GM19452 (cell line): Measurements from ENCODE around the gene KCNK13.
"Not testable (repeated sequence)": the region's sequence is repeated elsewhere in the genome, so short reads cannot be mapped to it uniquely, and the experiment has no call there.

Source experiments
- ATAC-seq: cut with Tn5 transposase; IDR thresholded peaks from one replicate; pipeline ENCODE4 v1.9.1; 2021; ENCODE audit not compliant: unreplicated experiment

The KCNK13 gene

DNA sequence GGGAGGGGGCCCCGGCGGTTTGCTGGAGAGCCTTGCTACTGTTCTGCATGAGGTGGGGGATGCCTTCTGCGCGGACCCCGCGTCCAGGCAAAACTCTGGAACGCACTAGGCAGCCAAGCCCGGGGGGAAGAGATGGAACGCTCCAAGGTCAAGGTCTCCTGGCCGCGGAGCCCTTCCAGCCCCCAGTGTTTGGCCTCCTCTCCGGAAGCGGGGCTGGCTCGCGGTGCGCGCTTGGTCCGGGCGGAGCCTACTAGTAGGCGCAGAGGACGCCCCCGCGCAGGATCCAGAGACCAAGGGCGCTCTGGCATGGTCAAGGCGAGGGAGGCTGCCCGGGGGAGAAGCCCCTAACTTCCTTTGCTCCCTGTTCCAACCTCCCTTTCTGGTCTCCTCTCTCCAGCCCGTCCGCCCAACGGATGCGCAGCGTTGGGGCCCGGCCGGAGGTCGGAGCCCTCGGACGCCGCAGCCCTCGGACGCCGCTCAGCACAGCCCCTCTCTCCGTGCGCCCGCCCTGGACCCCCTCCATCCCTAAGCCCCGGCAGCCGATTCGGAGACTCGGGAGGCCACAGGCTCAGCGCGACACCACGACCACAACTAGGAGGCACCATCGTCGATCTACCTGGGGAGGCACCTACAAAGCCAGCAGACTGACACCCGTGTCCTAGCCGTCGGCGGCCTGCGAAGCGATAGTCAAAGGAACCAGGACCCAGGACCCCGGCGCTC, 669 bp upstream of the KCNK13 start:
- ATAC-seq: no peak

DNA sequence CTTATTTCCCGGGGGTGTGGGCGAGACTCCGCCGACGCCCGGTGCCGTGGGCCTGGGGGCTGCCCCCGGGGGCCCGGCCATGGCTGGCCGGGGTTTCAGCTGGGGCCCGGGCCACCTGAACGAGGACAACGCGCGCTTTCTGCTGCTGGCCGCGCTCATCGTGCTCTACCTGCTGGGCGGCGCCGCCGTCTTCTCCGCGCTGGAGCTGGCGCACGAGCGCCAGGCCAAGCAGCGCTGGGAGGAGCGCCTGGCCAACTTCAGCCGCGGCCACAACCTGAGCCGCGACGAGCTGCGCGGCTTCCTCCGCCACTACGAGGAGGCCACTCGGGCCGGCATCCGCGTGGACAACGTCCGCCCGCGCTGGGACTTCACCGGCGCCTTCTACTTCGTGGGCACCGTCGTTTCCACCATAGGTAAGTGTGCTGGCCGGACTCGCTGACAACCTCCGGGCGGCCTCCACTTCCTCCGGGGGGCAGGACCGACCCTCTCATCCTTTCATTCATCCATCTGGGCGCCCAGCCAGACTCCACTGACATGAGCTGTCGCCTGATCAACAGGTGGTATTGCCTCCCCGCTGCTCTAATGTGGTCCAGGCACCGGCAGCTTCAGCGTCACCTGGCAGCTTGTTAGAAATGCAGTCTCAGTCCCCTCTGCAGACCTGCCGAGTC, 467 bp downstream of the KCNK13 start:
- no peak for ATAC-seq

DNA sequence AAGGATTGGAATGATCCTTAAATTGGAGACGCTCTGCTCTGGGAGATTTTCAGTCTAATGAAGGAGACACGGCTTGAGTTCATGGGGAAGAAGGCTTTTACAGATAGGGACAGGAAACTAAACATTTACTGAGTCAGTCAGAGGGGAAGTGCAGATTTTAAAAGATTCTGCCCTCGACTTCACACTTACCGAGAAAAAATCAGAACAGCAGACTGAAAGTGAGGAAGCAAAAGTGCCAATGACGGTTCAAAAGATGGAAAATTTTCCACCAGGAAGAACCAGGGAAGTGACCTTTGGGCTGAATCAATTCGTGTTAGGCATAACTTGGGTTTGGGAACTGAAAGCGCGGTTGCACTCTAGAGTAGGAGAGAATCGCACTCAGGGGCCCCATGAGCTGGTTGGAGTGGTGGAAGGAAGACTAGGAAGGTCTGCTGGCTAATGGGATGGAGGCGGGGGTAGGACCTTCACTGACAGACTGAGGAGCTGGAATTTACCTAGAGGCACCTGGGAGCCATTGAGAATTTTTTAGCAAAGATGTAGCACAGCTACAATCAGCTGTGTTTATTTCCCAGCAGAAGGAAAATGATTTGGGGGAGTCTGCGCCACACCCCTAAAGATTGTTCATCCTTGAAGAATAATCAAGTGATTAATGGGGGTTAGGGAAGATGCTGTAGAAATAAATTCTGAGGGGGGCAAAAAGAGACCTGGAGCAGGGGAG, 1.2 kb downstream of the KCNK13 start:
- no peak for ATAC-seq

DNA sequence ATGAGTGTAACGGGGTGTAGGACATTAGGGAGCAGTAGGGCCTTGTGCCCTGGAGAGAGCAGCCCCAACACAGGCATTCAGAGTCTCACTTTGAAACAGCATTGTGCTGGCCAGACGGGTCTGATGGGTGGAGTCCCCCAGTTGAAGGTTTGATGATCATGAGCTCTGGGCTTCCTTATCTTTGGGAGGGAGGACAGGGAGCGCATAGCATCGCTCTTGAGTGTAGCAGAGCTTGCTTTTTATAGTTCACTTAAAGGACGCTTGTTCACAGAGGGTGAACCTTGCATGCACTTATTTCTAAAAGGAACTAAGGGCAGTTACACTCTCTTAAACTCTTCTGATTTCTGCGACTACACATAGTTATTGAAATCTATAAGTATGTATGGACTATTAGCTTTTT, 10.6 kb downstream of the KCNK13 start:
- no peak for ATAC-seq

DNA sequence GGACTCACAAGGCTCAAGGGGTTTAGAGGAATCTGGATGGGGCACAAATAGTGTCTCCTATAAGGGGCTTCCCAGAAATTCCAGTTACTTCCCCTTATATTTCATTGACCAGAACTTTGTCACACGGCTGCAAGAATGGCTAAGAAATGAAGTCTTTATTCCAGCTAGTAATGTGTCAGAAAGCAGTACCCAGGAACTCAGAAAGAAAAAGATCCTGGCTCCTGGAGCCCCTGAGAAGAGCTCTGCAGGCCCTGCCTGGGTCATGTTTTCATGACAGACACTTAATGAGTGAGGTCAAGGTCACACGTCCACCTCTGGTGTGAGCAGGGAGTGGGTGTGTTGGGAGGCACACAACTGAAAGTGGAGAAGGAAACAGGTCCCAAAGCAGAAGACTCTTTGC, 17.8 kb downstream of the KCNK13 start:
- no peak for ATAC-seq

DNA sequence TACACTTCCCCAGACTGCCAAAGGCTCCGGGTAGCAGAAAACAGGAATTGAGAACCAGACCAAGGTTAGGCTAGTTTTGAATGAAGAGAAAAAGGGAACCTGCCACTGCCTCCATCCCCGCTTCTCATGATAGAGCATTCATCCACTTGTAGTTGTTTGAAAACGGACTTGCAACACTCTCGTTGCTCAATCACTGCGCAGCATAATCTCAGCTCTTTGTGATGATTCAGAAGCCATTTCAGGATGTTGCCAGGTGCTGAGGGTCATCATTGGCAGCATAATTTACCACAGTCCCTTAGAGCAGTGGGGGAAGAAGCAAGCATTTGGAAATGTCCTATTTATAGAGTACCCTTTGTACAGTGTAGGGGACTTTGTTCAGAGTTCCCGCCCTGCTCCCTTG, 25.6 kb downstream of the KCNK13 start:
- ATAC-seq: no peak

DNA sequence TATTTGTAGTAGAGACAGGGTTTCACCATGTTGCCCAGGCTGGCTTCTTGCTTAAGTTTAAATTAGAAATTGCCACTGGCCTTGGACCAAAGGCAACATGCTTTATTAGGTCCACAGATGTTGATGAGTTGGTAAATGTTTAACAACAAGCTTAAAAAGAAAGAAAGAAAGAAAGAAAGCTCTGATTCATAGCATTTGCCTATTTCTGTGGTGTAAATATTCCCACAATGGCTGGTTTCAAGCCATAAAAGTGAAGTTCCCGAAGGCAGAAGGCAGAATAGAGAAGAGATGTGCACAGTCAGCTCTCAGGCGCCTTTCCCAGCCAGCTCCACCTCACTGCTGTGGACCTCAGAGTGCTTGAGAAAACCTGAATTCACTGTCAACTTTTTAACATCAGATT, 26.4 kb downstream of the KCNK13 start:
- no peak for ATAC-seq

DNA sequence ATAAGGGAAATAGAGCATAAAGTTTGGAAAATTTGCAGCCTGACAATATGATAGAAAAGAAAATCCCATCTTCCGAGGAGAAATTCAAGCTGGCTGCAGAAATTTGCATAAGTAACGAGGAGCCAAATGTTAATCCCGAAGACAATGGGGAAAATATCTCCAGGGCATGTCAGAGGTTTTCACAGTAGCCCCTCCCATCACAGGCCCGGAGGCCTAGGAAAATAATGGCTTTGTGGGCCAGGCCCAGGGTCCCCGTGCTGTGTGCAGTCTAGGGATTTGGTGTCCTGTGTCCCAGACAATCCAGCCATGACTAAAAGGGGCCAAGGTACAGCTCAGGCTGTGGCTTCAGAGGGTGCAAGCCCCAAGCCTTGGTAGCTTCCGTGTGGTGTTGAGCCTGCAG, 27.7 kb downstream of the KCNK13 start:
- ATAC-seq: not testable (repeated sequence)

DNA sequence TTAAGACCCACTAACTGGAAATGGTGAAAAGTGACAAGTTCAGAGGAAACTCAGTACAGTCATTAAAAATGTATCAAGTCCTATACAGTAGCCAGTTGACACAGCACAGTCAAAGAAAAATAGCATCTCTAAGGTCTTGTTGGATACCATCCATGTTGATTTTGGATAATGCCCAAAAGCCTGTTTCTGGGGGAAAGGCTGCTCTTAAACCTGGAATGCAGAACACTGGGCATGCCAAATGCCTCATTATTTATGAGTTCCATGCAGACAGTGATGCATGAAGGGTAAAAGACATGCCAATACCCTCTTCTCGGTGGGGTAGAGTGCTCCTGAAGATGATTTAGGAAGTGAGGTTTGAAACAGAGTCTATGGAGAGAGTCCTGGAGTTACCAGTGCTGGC, 29.6 kb downstream of the KCNK13 start:
- no peak for ATAC-seq

DNA sequence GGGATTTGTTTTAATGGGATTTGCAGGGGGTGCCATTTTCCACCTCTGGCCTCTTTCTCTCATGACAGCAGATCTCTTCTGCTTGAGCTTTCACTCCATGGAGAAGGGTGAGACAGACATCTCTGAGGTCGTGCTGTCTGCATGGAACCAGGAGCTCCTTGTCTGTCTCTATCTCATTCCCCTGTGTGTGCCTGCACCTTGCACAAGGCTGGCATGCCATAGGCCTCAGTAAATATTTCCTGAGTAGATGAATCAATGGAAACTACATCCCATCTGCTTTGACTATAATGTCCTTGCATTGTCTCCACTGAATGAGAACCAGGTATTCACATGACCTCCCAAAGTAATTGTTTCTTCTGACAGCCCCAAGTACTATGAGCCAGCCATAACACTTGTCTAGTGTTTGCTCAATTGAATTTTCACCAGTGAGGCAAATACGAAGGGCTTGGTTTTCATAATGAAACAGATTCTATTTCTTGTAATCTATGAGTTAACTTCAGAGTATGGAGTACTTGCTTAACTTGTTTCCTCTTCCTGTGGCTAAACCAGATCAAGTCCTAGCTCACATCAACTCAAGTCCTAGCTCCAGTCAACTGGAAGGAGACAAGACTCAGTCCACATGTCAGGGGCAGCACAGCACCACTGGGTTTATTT, 32.3 kb downstream of the KCNK13 start:
- no peak for ATAC-seq

DNA sequence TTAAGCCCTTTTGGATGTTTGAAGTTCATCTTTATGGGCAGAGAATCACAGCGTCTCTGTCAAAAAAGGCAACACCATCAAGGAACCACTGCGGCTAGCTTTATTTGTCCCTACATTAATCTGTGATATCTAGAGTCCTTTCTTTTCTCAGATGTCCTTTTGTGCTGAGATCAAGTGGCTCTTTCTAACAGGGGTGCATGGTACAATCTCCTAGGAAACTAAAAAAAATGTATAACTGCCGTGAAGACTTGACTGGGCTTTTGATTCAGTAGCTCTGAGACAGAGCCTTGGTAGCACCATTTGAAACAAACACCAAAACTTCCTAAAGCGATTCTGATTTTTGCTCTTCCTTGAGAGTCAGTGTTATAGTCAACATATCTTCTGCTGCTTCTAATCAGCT, 33.3 kb downstream of the KCNK13 start:
- ATAC-seq: no peak

DNA sequence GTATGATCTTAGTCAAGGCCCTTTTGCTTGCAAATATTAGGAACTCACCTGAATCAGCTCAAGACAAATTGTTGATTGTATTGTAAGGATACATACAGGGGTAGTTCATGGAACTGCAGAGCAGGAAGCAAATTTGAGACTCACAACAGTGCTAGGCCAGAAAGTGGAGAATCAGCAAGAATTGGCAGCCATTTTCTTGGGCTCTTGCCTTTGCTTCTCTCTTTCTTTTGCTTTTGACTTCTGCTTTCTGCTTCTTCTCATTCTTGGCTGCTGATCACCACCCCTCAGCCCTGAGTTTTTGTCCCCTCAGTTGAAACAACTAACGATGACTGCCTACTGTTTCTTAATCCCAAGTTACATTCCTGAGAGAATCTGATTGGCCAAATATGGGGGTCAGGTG, 34.8 kb downstream of the KCNK13 start:
- no peak for ATAC-seq

DNA sequence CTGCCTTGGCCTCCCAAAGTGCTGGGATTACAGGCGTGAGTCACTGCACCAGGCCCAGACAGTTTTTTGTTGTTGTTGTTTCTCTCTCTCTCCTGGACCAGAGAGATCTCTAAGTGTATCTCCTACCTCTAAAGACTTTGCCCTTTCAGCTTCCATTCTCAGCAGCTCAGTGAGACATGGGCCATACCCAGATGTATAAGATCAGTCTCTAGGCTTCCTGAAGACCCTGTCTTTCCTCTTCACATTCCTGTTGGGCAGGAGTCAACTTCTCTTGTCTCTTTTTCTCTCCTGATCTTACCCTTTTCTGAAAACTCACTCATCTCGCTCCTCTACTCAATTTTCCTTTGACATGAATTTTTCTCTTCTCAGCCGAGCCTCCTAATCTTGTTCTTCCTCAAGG, 42.0 kb downstream of the KCNK13 start:
- ATAC-seq: no peak

DNA sequence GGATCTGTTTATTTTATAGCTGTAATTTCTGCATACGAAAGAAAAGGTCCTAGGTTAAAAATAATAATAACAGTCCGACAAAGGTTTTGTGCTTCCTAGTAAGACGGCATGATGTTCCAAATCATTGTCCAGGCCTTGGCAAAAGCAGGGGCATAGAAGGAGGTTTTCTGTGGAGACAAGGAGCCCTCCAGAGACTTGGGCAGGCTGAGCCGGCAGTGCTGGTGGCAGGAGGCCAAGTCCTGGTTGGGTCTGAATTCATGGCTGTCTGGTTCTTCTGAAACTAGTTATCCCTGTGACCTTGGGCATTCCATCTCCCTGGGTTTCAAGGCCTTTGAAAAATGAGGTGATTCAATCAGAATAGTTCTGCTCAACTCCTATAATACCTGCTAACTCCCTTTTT, 44.0 kb downstream of the KCNK13 start:
- no peak for ATAC-seq

DNA sequence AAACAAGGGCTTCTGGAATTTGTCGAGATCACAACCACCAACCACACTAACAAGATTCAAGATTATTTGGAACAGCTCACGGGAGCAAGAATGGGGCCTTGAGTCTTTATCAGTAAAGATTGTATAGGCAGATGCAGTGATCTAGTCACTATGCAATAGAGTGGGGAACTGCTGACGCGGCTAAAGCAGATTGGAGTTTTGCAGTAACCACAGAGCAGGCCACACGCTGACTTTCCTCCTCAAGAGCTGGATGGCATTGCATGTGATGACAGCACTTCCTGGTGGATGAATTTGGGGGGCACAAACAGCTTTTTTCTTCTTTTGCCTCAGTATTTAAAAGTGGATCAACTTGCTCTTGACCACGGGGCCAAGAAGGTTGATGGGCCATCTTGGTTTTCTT, 46.0 kb downstream of the KCNK13 start:
- no peak for ATAC-seq

DNA sequence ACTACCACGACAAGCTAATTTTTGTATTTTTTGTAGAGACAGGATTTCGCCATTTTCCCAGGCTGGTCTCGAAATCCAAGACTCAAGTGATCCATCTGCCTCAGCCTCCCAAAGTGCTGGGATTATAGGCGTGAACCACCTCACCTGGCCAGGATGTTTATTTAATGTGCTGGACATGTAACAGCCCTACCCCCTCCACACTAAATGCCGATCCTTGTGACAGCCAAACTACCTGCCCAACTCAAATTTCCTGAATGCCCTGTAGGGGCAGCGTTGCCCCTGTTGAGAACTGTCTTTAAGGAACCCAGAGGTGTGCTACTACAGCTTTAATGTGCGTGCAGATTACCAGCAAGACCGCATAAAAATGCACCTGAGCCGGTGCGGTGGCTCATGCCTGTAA, 48.1 kb downstream of the KCNK13 start:
- no peak for ATAC-seq

DNA sequence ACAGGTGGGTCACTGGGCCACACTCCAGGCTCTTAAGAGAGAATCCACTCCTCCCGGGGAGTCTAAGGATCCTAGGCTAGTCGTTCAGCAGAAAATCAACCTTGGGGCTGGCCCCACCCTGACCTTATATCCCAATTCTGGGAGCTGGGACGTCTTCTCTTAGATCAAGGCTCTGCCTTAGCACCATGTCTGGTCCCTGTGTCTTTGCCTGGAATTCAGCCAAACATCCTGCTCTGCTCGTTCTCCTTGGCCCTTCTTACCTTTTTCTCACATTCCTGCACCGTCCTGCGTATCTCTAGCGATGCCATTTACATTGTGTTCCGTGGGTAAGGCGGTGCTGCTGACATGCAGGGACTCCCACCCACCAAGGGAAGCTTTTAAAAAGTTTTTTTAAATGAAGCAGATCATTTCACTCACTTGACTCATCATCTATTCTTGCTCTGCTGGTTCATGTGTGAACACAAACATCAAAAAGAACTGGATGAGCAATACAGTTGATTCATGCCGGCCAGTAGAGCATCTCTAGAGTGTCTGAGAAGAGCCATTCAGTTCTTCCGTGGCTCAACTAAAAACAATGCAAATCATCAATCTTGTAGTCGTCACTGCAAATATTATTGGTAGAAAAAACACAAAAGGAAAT, 50.2 kb downstream of the KCNK13 start:
- ATAC-seq: no peak

DNA sequence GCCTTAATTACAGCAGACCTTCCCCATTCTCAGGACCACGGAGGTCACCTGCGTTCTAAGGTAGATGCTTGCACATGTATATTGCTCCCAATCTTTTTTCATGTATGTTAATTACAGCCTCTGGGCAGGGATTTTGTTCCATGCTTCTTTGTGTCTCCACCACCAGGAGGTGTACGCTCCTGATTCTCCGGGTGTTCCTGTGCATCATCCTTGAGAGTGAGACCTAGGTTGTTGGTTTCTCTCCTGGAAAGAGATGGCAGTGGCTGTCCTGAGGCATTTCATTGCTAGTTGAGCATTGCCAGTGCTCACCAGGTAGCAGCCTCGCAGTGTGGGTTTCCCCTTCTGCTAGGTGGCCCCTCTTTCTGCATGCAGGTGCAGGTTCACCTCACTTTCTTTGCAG, 52.8 kb downstream of the KCNK13 start:
- no peak for ATAC-seq

DNA sequence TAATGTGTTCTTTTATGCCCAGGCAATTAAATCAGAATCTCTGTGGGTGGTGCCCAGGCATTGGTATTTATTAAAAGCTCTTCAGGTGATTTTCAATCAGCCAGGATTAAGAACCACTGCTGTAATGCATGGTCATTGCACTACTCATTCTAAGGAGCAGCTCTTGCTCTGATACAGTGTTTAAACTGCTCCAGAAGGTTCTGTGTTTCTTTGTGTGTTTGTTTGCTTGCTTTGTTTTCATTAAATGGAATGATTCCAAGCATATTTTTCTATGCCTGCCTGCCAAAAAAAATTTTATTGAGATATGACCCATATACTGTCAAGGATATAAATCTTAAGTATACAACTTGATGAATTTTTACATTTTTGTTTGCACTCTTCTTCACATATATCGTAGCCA, 54.0 kb downstream of the KCNK13 start:
- no peak for ATAC-seq

DNA sequence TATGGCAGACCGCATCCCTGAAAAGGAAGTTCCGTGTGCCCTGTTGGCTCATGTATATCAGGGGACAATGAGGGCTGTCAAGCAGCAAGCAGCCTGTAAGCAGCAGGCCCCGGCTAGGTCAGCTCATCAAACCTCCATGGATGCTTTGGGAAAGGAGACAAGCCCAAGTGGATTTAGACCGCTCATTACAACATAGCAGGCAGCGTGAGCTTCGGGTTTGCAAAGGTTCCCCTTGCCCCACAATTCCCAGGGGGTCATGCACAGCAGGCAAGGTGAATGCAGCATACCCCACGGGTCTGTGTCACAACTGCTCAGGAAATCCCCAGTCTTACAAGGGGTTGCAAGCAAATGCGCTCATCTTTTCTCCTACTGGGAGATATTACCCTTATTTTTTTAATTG, 54.6 kb downstream of the KCNK13 start:
- ATAC-seq: no peak

DNA sequence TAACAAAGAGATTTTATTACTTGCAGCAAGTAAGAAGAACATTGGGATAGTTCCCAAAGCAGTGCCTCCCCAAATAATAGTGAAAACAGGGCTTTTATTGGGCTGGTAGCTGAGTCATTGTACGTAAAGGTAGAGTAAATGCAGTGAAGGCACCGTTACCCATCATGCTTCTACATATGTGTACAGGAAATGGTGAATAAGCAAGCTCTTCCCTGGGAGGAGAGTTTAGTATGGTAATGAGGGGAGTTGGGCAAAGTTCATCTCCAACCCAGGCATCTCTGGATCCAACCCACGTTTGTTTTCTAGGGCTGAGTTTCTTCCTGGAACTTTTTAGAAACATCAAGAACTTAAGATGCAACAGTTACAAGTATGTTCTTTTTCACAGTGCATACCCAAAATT, 56.2 kb downstream of the KCNK13 start:
- no peak for ATAC-seq
